Breast epithelium (tissue), 4 donors: ENCODE measurements around the gene UBE4B. TPM values are rescaled to one million over a fixed set of nuclear protein-coding genes. Genes with fewer than 3 reads are reported as not detected.

Experiments used
- DNase-seq, 2 donors: peaks; one replicate each; pipeline ENCODE4 v3.0.0-alpha.2; 2019; ENCODE audit warnings: low spot score in 2 of 2
- H3K27ac ChIP-seq, 2 donors: fragments of 200-600 bp; sonication (generic) in 1 of 2; one replicate each; pipeline ENCODE4 v1.5.1; 2016 to 2019; ENCODE audit warnings: mild to moderate bottlenecking in 1 of 2
- H3K27me3 ChIP-seq, 2 donors: fragments of 200-600 bp; sonication (generic) in 1 of 2; one replicate each; pipeline versions ENCODE4 v1.5.1 to v1.6.0; 2017 to 2019; ENCODE audit warnings: control low read depth in 1 of 2, mild to moderate bottlenecking in 1 of 2
- H3K36me3 ChIP-seq: fragments of 200-600 bp; one replicate; pipeline ENCODE4 v1.5.1; 2019
- H3K4me1 ChIP-seq, 2 donors: fragments of 200-600 bp; sonication (generic); one replicate each; pipeline ENCODE4 v1.5.1; 2016 to 2019; ENCODE audit warnings: control low read depth in 1 of 2
- H3K4me3 ChIP-seq, 3 donors: fragments of 200-600 bp; sonication (generic); 1 replicate in 2 of 3; 2 replicates in 1 of 3; pipeline ENCODE4 v1.5.1; 2016 to 2019; ENCODE audit warnings: mild to moderate bottlenecking in 3 of 3, moderate library complexity in 2 of 3
- H3K9me3 ChIP-seq, 2 donors: fragments of 200-600 bp; sonication (generic) in 1 of 2; one replicate each; pipeline ENCODE4 v1.5.1; 2016 to 2019; ENCODE audit warnings: control low read depth in 1 of 2
- CTCF ChIP-seq, 3 donors: fragments of 450-650 bp; IDR thresholded peaks; one replicate each; pipeline ENCODE4 v1.5.1; 2016 to 2017; ENCODE audit warnings: antibody characterized with exemption in 3 of 3, mild to moderate bottlenecking in 3 of 3, moderate library complexity in 3 of 3
- POLR2A ChIP-seq: fragments of 450-650 bp; IDR thresholded peaks from one replicate; pipeline ENCODE4 v1.6.1; 2016; ENCODE audit warnings: antibody characterized with exemption, mild to moderate bottlenecking, moderate library complexity
- POLR2AphosphoS5 ChIP-seq, 3 donors: sonication (generic); formaldehyde crosslinking; IDR thresholded peaks; one replicate each; pipeline ENCODE4 v1.6.1; 2017; ENCODE audit warnings: antibody characterized with exemption in 3 of 3
- intact Hi-C: fragments of 100-400 bp; cut with DNase I; formaldehyde crosslinking; loops from one replicate; pipeline ENCODE4 v1.15.1; 2023; ENCODE audit warnings: low total_unique reads
- total RNA-seq, 3 donors: library from RNA; depleted of rRNA; stranded (reverse); fragments of >200 nt; gene quantifications; one replicate each; pipeline ENCODE4 v1.1.0, GENCODE V29; 2016

Gene UBE4B
- total RNA-seq, 3 donors from 2014 or later, result 36.4 to 43.4 (median 41.7) TPM

- Histone ChIP-seq H3K4me1 (no peaks in the 10 kb centered on the region), H3K36me3 (peaks cover 4% of the 10 kb centered on the region), H3K27me3 (no peaks in the 10 kb centered on the region), H3K27ac (no peak overlapping the region), H3K4me3 (no peak overlapping the region), H3K9me3 (no peaks in the 10 kb centered on the region)
- no peak for DNase-seq
- intact Hi-C loops, result no loop called here
- TF ChIP-seq POLR2AphosphoS5 (IDR thresholded peaks at IDR 0.05) (no peak), POLR2A (no peak), CTCF (IDR thresholded peaks at IDR 0.05) (no peak)
Observed at GRCh38 chr1:10171995-10172669, 139.4 kb downstream of the UBE4B start.

DNA sequence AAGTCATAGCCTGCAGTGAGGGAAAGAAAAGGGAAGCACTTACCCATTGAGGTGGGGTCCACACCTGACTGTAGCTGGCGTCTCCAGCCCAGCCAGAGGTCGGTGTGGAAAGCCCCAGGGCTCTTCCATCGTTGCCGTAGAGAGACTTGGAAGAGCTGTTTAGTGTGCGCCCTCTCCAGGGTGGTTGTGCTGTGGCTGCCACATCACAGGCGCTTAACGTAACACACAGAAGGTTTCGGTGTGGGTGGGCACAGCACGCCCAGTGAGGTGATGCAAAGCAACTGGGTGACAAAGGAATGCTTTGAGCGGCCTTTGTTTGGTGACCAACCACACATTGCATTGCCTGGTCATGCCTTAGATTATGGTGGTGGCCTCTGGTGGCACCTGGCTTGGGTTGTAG, 140.8 kb downstream of the UBE4B start:
- no peak overlapping the region for H3K4me3 ChIP-seq
- H3K27ac ChIP-seq, result no peak overlapping the region
- H3K9me3 ChIP-seq, result no peaks in the 10 kb centered on the region
- no peak for TF ChIP-seq POLR2A
- TF ChIP-seq POLR2AphosphoS5 (IDR thresholded peaks at IDR 0.05), result no peak
- TF ChIP-seq CTCF (IDR thresholded peaks at IDR 0.05), result no peak
- no peaks in the 10 kb centered on the region for H3K4me1 ChIP-seq
- no peaks in the 10 kb centered on the region for H3K27me3 ChIP-seq
- H3K36me3 ChIP-seq, result peaks cover 4% of the 10 kb centered on the region
- intact Hi-C loops, result no loop called here
- DNase-seq, result no peak

- no peak overlapping the region for H3K27ac ChIP-seq
- TF ChIP-seq POLR2A (no peak), POLR2AphosphoS5 (IDR thresholded peaks at IDR 0.05) (no peak), CTCF (IDR thresholded peaks at IDR 0.05) (no peak)
- no peaks in the 10 kb centered on the region for H3K27me3 ChIP-seq
- H3K4me1 ChIP-seq, result no peaks in the 10 kb centered on the region
- DNase-seq, result no peak
- H3K9me3 ChIP-seq, result no peaks in the 10 kb centered on the region
- H3K4me3 ChIP-seq, result no peak overlapping the region
- H3K36me3 ChIP-seq, result no peaks in the 10 kb centered on the region
- intact Hi-C loops, result loop anchor here (5.0 kb wide), 1 partner anchor 121 kb away; no protein-coding TSS in a partner anchor
Observed at GRCh38 chr1:10177876-10178275, 145.1 kb downstream of the UBE4B start.

DNA sequence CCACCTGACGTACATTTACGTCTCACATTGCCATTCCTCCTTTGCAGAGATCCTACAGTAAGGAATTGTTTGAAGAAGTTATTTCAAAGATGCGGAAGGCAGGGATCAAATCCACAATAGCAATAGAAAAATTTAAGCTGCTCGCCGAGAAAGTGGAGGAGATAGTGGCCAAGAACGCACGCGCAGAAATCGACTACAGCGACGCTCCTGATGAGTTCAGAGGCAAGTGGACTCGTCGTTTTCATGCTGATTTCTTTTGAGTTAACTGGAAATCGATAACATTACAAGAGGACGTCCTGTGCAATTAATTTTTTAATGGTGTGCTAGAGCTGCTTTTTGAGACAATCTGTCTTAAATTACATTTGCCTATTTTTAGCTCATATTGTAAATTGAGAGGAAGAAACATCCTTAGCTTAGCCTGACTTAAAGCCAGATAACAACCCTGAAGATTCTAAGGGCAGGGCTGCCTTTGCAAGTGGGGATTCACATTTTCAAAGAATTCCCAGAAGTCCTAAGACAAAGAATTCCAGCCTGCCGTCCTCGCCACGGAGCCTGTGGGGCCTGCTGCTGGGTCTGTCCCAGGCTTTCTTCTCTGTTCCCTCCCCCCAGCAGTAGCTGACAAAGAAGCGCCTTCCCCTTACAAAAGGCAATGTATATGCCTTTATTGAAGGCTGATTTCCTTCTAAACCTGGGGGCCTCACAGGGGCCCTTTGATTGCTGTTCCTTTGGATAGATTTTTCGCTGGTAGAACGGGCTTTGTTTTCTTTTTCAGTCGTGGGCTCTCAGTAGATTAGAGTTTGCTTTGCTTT, 146.0 kb downstream of the UBE4B start:
- H3K4me3 ChIP-seq, result no peak overlapping the region
- intact Hi-C loops, result loop anchor here (5.0 kb wide), 1 partner anchor 122 kb away; no protein-coding TSS in a partner anchor
- TF ChIP-seq POLR2A (no peak), POLR2AphosphoS5 (IDR thresholded peaks at IDR 0.05) (no peak), CTCF (IDR thresholded peaks at IDR 0.05) (no peak)
- DNase-seq, result no peak
- no peaks in the 10 kb centered on the region for H3K36me3 ChIP-seq
- no peaks in the 10 kb centered on the region for H3K27me3 ChIP-seq
- no peaks in the 10 kb centered on the region for H3K9me3 ChIP-seq
- H3K27ac ChIP-seq, result no peak overlapping the region
- H3K4me1 ChIP-seq, result no peaks in the 10 kb centered on the region
